SK-N-SH treated with all-trans-retinoic acid at 6 μM for 48 hours (cell line): Measurements from ENCODE around the gene PALLD.

Source experiments
- ARNTL ChIP-seq: fragments of 450-650 bp; formaldehyde crosslinking; IDR thresholded peaks from 2 replicates; pipeline ENCODE4 v1.5.0; 2020; ENCODE audit warnings: low read depth, mild to moderate bottlenecking, moderate library complexity, borderline replicate concordance
- CREB5 ChIP-seq: fragments of 250-450 bp; sonication (Bioruptor Pico); IDR thresholded peaks from 2 replicates; pipeline ENCODE4 v1.5.1; 2020; ENCODE audit warnings: low read depth, mild to moderate bottlenecking, moderate library complexity
- CSDC2 ChIP-seq: fragments of 250-450 bp; sonication (Bioruptor Pico); IDR thresholded peaks from 2 replicates; pipeline ENCODE4 v1.5.0; 2020; ENCODE audit warnings: mild to moderate bottlenecking, moderate library complexity
- GLIS3 ChIP-seq: fragments of 250-450 bp; sonication (Bioruptor Pico); IDR thresholded peaks from 2 replicates; pipeline ENCODE4 v1.5.0; 2020; ENCODE audit warnings: mild to moderate bottlenecking, moderate library complexity
- OSR1 ChIP-seq: fragments of 250-450 bp; sonication (Bioruptor Pico); IDR thresholded peaks from 2 replicates; pipeline ENCODE4 v1.8.0; 2022; ENCODE audit warnings: moderate library complexity, mild to moderate bottlenecking, inconsistent platforms
- RARB ChIP-seq: fragments of 250-450 bp; sonication (Bioruptor Pico); IDR thresholded peaks from 2 replicates; pipeline ENCODE4 v1.8.0; 2021; ENCODE audit warnings: mild to moderate bottlenecking, moderate library complexity
- ZC3H10 ChIP-seq: fragments of 250-450 bp; sonication (Bioruptor Pico); IDR thresholded peaks from 2 replicates; pipeline ENCODE4 v1.5.1; 2021; ENCODE audit warnings: mild to moderate bottlenecking, moderate library complexity
- ZFP3 ChIP-seq: fragments of 250-450 bp; sonication (Bioruptor Pico); IDR thresholded peaks from 2 replicates; pipeline ENCODE4 v1.5.0; 2020; ENCODE audit warnings: mild to moderate bottlenecking, moderate library complexity
- ZFP30 ChIP-seq: fragments of 450-650 bp; formaldehyde crosslinking; IDR thresholded peaks from 2 replicates; pipeline ENCODE4 v1.5.0; 2022; ENCODE audit warnings: mild to moderate bottlenecking, moderate library complexity
- ZNF70 ChIP-seq: fragments of 450-650 bp; formaldehyde crosslinking; IDR thresholded peaks from 2 replicates; pipeline ENCODE4 v1.5.0; 2020; ENCODE audit warnings: mild to moderate bottlenecking, moderate library complexity
- TF ChIP-seq, protein P1 (sequence below): fragments of 250-450 bp; sonication (Bioruptor Pico); IDR thresholded peaks from 2 replicates; pipeline ENCODE4 v1.8.0; 2020; ENCODE audit warnings: mild to moderate bottlenecking, moderate library complexity, borderline replicate concordance

DNA sequence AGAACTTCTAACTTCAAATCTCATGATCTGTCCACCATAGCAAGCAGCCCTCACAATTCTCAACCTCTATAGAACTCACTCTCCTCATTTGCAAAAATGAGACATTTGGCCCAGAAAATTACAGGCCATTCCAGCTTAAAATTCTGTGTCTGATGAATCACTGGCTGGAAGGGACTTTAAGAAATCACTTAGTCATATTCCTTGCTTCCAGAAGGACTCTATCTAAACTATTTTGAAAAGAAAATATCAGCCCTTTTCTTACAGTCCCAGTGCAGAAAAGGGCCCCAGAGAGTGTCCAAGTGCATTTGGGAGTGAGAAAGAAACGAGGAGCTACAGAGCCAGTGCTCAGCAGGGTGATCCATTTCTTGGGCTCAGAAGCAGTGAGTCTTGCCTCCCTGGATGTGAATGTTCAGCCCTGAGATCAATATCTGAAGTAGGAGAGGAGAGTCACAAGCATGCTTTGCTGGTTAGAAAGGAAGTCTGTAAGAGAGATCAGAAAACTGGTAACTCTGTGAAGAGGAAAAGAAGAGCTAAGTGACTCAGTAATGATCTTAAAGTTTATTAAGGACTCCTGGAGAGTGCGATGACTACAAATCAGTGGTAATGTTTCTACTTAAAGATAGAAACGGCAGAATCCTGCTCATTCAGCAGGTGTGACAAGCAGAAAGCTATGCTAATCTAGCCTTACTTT lies 139.8 kb downstream of the PALLD start:
- TF ChIP-seq, protein P1, sequence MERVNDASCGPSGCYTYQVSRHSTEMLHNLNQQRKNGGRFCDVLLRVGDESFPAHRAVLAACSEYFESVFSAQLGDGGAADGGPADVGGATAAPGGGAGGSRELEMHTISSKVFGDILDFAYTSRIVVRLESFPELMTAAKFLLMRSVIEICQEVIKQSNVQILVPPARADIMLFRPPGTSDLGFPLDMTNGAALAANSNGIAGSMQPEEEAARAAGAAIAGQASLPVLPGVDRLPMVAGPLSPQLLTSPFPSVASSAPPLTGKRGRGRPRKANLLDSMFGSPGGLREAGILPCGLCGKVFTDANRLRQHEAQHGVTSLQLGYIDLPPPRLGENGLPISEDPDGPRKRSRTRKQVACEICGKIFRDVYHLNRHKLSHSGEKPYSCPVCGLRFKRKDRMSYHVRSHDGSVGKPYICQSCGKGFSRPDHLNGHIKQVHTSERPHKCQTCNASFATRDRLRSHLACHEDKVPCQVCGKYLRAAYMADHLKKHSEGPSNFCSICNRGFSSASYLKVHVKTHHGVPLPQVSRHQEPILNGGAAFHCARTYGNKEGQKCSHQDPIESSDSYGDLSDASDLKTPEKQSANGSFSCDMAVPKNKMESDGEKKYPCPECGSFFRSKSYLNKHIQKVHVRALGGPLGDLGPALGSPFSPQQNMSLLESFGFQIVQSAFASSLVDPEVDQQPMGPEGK (CRISPR knock-in tag): no peak
- TF ChIP-seq OSR1 (no peak), ZFP3 (CRISPR knock-in tag) (no peak), ZNF70 (CRISPR knock-in tag) (no peak), CREB5 (CRISPR knock-in tag) (no peak), ARNTL (CRISPR knock-in tag) (no peak), ZC3H10 (CRISPR knock-in tag) (no peak), ZFP30 (CRISPR knock-in tag) (no peak), CSDC2 (CRISPR knock-in tag) (no peak), RARB (no peak), GLIS3 (CRISPR knock-in tag) (no peak)
